GM12801 (cell line): ENCODE results near the gene PRDM1.

Source experiments
- TF ChIP-seq, protein P1 (sequence below): IDR thresholded peaks from one replicate; pipeline ENCODE4 v1.5.1; 2011; ENCODE audit warnings: control low read depth; ENCODE audit not compliant: insufficient read length; ENCODE audit errors: extremely low read depth

PRDM1 gene

DNA sequence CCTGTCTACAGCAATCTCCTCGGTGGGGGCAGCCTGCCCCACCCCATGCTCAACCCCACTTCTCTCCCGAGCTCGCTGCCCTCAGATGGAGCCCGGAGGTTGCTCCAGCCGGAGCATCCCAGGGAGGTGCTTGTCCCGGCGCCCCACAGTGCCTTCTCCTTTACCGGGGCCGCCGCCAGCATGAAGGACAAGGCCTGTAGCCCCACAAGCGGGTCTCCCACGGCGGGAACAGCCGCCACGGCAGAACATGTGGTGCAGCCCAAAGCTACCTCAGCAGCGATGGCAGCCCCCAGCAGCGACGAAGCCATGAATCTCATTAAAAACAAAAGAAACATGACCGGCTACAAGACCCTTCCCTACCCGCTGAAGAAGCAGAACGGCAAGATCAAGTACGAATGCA lies 19.4 kb downstream of the PRDM1 start:
- TF ChIP-seq, protein P1, sequence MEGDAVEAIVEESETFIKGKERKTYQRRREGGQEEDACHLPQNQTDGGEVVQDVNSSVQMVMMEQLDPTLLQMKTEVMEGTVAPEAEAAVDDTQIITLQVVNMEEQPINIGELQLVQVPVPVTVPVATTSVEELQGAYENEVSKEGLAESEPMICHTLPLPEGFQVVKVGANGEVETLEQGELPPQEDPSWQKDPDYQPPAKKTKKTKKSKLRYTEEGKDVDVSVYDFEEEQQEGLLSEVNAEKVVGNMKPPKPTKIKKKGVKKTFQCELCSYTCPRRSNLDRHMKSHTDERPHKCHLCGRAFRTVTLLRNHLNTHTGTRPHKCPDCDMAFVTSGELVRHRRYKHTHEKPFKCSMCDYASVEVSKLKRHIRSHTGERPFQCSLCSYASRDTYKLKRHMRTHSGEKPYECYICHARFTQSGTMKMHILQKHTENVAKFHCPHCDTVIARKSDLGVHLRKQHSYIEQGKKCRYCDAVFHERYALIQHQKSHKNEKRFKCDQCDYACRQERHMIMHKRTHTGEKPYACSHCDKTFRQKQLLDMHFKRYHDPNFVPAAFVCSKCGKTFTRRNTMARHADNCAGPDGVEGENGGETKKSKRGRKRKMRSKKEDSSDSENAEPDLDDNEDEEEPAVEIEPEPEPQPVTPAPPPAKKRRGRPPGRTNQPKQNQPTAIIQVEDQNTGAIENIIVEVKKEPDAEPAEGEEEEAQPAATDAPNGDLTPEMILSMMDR: no peak

- TF ChIP-seq, protein P1: no peak
Observed at GRCh38 chr6:106106276-106107042, 20.3 kb downstream of the PRDM1 start.

DNA sequence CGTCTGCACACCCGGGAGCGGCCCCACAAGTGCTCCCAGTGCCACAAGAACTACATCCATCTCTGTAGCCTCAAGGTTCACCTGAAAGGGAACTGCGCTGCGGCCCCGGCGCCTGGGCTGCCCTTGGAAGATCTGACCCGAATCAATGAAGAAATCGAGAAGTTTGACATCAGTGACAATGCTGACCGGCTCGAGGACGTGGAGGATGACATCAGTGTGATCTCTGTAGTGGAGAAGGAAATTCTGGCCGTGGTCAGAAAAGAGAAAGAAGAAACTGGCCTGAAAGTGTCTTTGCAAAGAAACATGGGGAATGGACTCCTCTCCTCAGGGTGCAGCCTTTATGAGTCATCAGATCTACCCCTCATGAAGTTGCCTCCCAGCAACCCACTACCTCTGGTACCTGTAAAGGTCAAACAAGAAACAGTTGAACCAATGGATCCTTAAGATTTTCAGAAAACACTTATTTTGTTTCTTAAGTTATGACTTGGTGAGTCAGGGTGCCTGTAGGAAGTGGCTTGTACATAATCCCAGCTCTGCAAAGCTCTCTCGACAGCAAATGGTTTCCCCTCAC lies 21.0 kb downstream of the PRDM1 start:
- TF ChIP-seq, protein P1: no peak

GRCh38 chr6:106108129-106108528 lies 22.0 kb downstream of the PRDM1 start:
- TF ChIP-seq, protein P1: no peak

- TF ChIP-seq, protein P1: no peak
Observed at GRCh38 chr6:106109029-106109428, 22.9 kb downstream of the PRDM1 start.

GRCh38 chr6:106110164-106110826 lies 24.2 kb downstream of the PRDM1 start:
- TF ChIP-seq, protein P1: no peak

GRCh38 chr6:106112433-106112832 lies 26.3 kb downstream of the PRDM1 start:
- TF ChIP-seq, protein P1: no peak
